ENCODE data around the gene MAP3K14. TPM values are rescaled to one million over a fixed set of nuclear protein-coding genes. Genes with fewer than 3 reads are reported as not detected.

MAP3K14 gene
- total RNA-seq, 1 experiment from 2014 or later = 58.3 TPM

- H3F3A ChIP-seq (ENCODE audit: insufficient read depth, low read depth) = peaks cover 31% of the 10 kb centered on the region
- H3K4me3 ChIP-seq = no peak overlapping the region
- peaks cover 8% of the 10 kb centered on the region; the same call in 1 of the 2 replicates for H3K4me1 ChIP-seq (replicated peaks; ENCODE audit: insufficient read depth)
- TF ChIP-seq CTCF (conservative IDR thresholded peaks at IDR 0.05) = peak; percentile 98
- TF ChIP-seq EZH2 (IDR thresholded peaks at IDR 0.05; ENCODE audit: low read depth) = no peak
- no peaks in the 10 kb centered on the region for H3K36me3 ChIP-seq (ENCODE audit: low read depth)
- DNase-seq = peak; percentile 57 to 80
- H3K27ac ChIP-seq = no peak overlapping the region
- POLR2A ChIA-PET (ENCODE audit: unreplicated experiment) = interaction anchor here (0.5 kb wide), 1 partner anchor 80 kb away, joined by 3 read pairs; no protein-coding TSS in a partner anchor
- no peaks in the 10 kb centered on the region for H3K27me3 ChIP-seq (ENCODE audit: insufficient read depth, low read depth)
- no peaks in the 10 kb centered on the region for H4K20me1 ChIP-seq (ENCODE audit: insufficient read depth)
- no peaks in the 10 kb centered on the region for H3K9me2 ChIP-seq (ENCODE audit: insufficient read depth)
- CTCF ChIA-PET = interaction anchor here (0.6 to 1.9 kb wide), 12 partner anchors 10 to 207 kb away, joined by 3 to 17 read pairs (median 6); partner anchors contain the start of gene ACBD4
- peak overlapping the region; percentile 16; the same call in 1 of the 2 replicates for H3K4me2 ChIP-seq
- H3K9me3 ChIP-seq (ENCODE audit: insufficient read depth, low read depth) = no peaks in the 10 kb centered on the region
- BruUV-seq (replicated peaks) = no TSS peak
- H3K79me2 ChIP-seq (ENCODE audit: low read depth) = no peaks in the 10 kb centered on the region
- intact Hi-C loops (cut with micrococcal nuclease; ENCODE audit: unreplicated experiment) = loop anchor here (1.0 to 5.0 kb wide), 3 partner anchors 166 to 633 kb away; no protein-coding TSS in a partner anchor
- no peak overlapping the region for H2AFZ ChIP-seq
Observed at GRCh38 chr17:45218895-45219661, 97.7 kb downstream of the MAP3K14 start.

Other genes with a start within 250 kb of the MAP3K14 start
- gene PLCD3, start 184.5 kb downstream of the MAP3K14 start, total RNA-seq (2021) = 92.4 and 138 TPM in 2 replicates
- 14.6 and 19.5 TPM in 2 replicates for gene ACBD4, start 181.3 kb downstream of the MAP3K14 start, total RNA-seq (2021)
- gene HEXIM1, start 168.5 kb downstream of the MAP3K14 start, total RNA-seq (2021) = 49.3 and 64.9 TPM in 2 replicates
- gene HEXIM2, start 155.1 kb downstream of the MAP3K14 start, total RNA-seq (2021) = 22.4 and 32.2 TPM in 2 replicates
- 12.9 and 18.7 TPM in 2 replicates for gene FMNL1, start 95.1 kb downstream of the MAP3K14 start, total RNA-seq (2021)
- gene SPATA32, start 54.9 kb downstream of the MAP3K14 start, total RNA-seq (2021) = 0.35 and 0.48 TPM in 2 replicates
- gene ARHGAP27, start 115.8 kb upstream of the MAP3K14 start, total RNA-seq (2021) = 60.6 and 61.4 TPM in 2 replicates
- 42.5 and 49.6 TPM in 2 replicates for gene PLEKHM1, start 173.7 kb upstream of the MAP3K14 start, total RNA-seq (2021)